Liver (tissue), 9 donors: Measurements from ENCODE around the gene HEMGN. TPM values are rescaled to one million over a fixed set of nuclear protein-coding genes. Genes with fewer than 3 reads are reported as not detected.

Experiments used
- DNase-seq: peaks from one replicate; pipeline ENCODE4 v3.0.0-alpha.2; 2017; ENCODE audit warnings: low spot score
- H3K27ac ChIP-seq, 2 donors: one replicate each; pipeline ENCODE4 v1.7.0; 2013; ENCODE audit warnings: inconsistent platforms in 2 of 2, low read length in 2 of 2, control low read depth in 1 of 2, low read depth in 1 of 2, mild to moderate bottlenecking in 1 of 2
- H3K27me3 ChIP-seq, 4 donors: one replicate each; pipeline versions ENCODE4 v1.6.1 to v1.7.0; 2013; ENCODE audit warnings: low read length in 3 of 4, inconsistent platforms in 1 of 4, mild to moderate bottlenecking in 1 of 4, moderate library complexity in 1 of 4; ENCODE audit not compliant: control insufficient read depth in 4 of 4, insufficient read depth in 4 of 4
- H3K36me3 ChIP-seq, 4 donors: one replicate each; pipeline versions ENCODE4 v1.6.1 to v1.7.0; 2013; ENCODE audit warnings: low read length in 3 of 4, mild to moderate bottlenecking in 3 of 4, low read depth in 1 of 4, moderate library complexity in 1 of 4; ENCODE audit not compliant: control insufficient read depth in 4 of 4, insufficient read depth in 3 of 4
- H3K4me1 ChIP-seq, 4 donors: one replicate each; pipeline versions ENCODE4 v1.6.1 to v1.7.0; 2013; ENCODE audit warnings: low read length in 3 of 4, mild to moderate bottlenecking in 3 of 4, moderate library complexity in 1 of 4; ENCODE audit not compliant: control insufficient read depth in 4 of 4, insufficient read depth in 4 of 4
- H3K4me3 ChIP-seq, 3 donors: one replicate each; pipeline versions ENCODE4 v1.6.1 to v1.7.0; 2013; ENCODE audit warnings: low read length in 3 of 3, control low read depth in 1 of 3, low read depth in 1 of 3, mild to moderate bottlenecking in 1 of 3
- H3K9ac ChIP-seq, 2 donors: one replicate each; pipeline ENCODE4 v1.7.0; 2013; ENCODE audit warnings: low read length in 2 of 2, mild to moderate bottlenecking in 2 of 2, moderate library complexity in 2 of 2, control low read depth in 1 of 2, low read depth in 1 of 2
- H3K9me3 ChIP-seq, 4 donors: one replicate each; pipeline versions ENCODE4 v1.6.1 to v1.7.0; 2013; ENCODE audit warnings: low read length in 3 of 4; ENCODE audit not compliant: control insufficient read depth in 4 of 4
- EGR1 ChIP-seq, 2 donors: IDR thresholded peaks; 2 replicates each; pipeline ENCODE4 v1.6.1; 2016 to 2018; ENCODE audit warnings: antibody characterized with exemption in 2 of 2, low read depth in 2 of 2
- FOXA1 ChIP-seq: IDR thresholded peaks from 2 replicates; pipeline ENCODE4 v1.6.1; 2016; ENCODE audit warnings: antibody characterized with exemption
- FOXA2 ChIP-seq: IDR thresholded peaks from 2 replicates; pipeline ENCODE4 v1.6.1; 2016; ENCODE audit warnings: antibody characterized with exemption
- GABPA ChIP-seq, 2 donors: IDR thresholded peaks in 1 of 2; conservative IDR thresholded peaks in 1 of 2; 2 replicates each; pipeline ENCODE4 v1.6.1; 2016; ENCODE audit warnings: antibody characterized with exemption in 2 of 2, mild to moderate bottlenecking in 1 of 2, moderate library complexity in 1 of 2
- HNF4A ChIP-seq, 2 donors: conservative IDR thresholded peaks; 2 replicates each; pipeline ENCODE4 v1.6.1; 2016; ENCODE audit warnings: antibody characterized with exemption in 2 of 2, mild to moderate bottlenecking in 2 of 2
- HNF4G ChIP-seq: IDR thresholded peaks from 2 replicates; pipeline ENCODE4 v1.6.1; 2016; ENCODE audit warnings: antibody characterized with exemption
- JUND ChIP-seq, 2 donors: IDR thresholded peaks; 2 replicates each; pipeline ENCODE4 v1.6.1; 2016; ENCODE audit warnings: antibody characterized with exemption in 2 of 2
- NR2F2 ChIP-seq: IDR thresholded peaks from 2 replicates; pipeline ENCODE4 v1.6.1; 2016; ENCODE audit warnings: antibody characterized with exemption
- RAD21 ChIP-seq, 2 donors: IDR thresholded peaks; 2 replicates each; pipeline ENCODE4 v1.6.1; 2016; ENCODE audit warnings: antibody characterized with exemption in 2 of 2, mild to moderate bottlenecking in 2 of 2
- RXRA ChIP-seq, 2 donors: IDR thresholded peaks; 2 replicates each; pipeline ENCODE4 v1.6.1; 2017 to 2018; ENCODE audit warnings: antibody characterized with exemption in 2 of 2, mild to moderate bottlenecking in 1 of 2
- SP1 ChIP-seq: IDR thresholded peaks from 2 replicates; pipeline ENCODE4 v1.6.1; 2018; ENCODE audit warnings: antibody characterized with exemption, mild to moderate bottlenecking
- TAF1 ChIP-seq: conservative IDR thresholded peaks from 2 replicates; pipeline ENCODE4 v1.6.1; 2016; ENCODE audit warnings: antibody characterized with exemption, mild to moderate bottlenecking
- YY1 ChIP-seq: IDR thresholded peaks from 2 replicates; pipeline ENCODE4 v1.6.1; 2016; ENCODE audit warnings: antibody characterized with exemption, mild to moderate bottlenecking
- polyA plus RNA-seq, 2 donors: library from polyadenylated mRNA; stranded (reverse) in 1 of 2; unstranded in 1 of 2; fragments of 200-250 nt in 1 of 2; fragments of >200 nt in 1 of 2; fragmentation: Nextera tagmentation in 1 of 2; extraction: Ambion mirVana in 1 of 2; gene quantifications; one replicate each; pipeline versions ENCODE4 v1.2.1 to v1.2.3, GENCODE V29; 2013 to 2015
- total RNA-seq, 2 donors: library from RNA; depleted of rRNA; stranded (reverse); fragments of >200 nt; gene quantifications; one replicate each; pipeline ENCODE4 v1.2.3, GENCODE V29; 2014
- TF ChIP-seq, protein P1 (sequence below): IDR thresholded peaks from 2 replicates; pipeline ENCODE4 v1.6.1; 2016; ENCODE audit warnings: antibody characterized with exemption
- TF ChIP-seq, protein P2 (sequence below): IDR thresholded peaks from 2 replicates; pipeline ENCODE4 v1.6.1; 2016; ENCODE audit warnings: antibody characterized with exemption
- TF ChIP-seq, protein P3 (sequence below): IDR thresholded peaks from 2 replicates; pipeline ENCODE4 v1.6.1; 2016; ENCODE audit warnings: antibody characterized with exemption, mild to moderate bottlenecking
- TF ChIP-seq, protein P4 (sequence below): fragments of 150-350 bp; IDR thresholded peaks from 2 replicates; pipeline ENCODE4 v1.5.1; 2017; ENCODE audit warnings: improper control_type of control experiment, low read depth, low read length; ENCODE audit not compliant: missing input control
- TF ChIP-seq, protein P5 (sequence below): IDR thresholded peaks from 2 replicates; pipeline ENCODE4 v1.6.1; 2016; ENCODE audit warnings: antibody characterized with exemption
- donor health status: healthy.
- donor health status: healthy.
- donor health status: healthy.
- donor health status: healthy.
- donor health status: healthy.

Gene HEMGN
- total and polyA plus RNA-seq, 4 donors, result 0.06 to 218 (median 0.08) TPM; not detected in 1

DNA sequence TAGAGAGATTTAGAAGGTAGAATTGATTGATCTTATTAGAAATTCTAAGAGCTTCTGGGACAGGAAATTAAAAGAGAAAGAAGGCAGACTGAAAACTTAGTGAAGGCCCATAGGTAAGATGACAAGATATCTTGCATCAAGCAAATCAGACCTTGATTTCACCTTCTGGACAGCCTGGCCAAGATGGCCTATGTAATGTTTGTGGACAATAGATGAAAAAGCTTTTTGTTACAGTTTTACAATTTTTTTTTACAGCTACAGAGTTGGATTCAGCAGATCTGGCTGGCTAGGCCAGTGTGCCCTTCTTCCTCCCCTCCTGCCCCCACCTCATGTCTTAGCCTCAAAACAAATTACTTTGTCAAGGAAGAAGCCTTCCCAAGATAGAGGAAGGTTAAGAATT, 21.6 kb upstream of the HEMGN start:
- Histone ChIP-seq H3K36me3 (no peaks in the 10 kb centered on the region), H3K9ac (no peak overlapping the region), H3K27ac (no peak overlapping the region), H3K4me1 (no peaks in the 10 kb centered on the region), H3K9me3 (no peaks in the 10 kb centered on the region), H3K27me3 (no peaks in the 10 kb centered on the region), H3K4me3 (no peak overlapping the region)
- peak; percentile 23 for DNase-seq
- TF ChIP-seq, protein P1, sequence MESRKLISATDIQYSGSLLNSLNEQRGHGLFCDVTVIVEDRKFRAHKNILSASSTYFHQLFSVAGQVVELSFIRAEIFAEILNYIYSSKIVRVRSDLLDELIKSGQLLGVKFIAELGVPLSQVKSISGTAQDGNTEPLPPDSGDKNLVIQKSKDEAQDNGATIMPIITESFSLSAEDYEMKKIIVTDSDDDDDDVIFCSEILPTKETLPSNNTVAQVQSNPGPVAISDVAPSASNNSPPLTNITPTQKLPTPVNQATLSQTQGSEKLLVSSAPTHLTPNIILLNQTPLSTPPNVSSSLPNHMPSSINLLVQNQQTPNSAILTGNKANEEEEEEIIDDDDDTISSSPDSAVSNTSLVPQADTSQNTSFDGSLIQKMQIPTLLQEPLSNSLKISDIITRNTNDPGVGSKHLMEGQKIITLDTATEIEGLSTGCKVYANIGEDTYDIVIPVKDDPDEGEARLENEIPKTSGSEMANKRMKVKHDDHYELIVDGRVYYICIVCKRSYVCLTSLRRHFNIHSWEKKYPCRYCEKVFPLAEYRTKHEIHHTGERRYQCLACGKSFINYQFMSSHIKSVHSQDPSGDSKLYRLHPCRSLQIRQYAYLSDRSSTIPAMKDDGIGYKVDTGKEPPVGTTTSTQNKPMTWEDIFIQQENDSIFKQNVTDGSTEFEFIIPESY, result no peak
- TF ChIP-seq, protein P2, sequence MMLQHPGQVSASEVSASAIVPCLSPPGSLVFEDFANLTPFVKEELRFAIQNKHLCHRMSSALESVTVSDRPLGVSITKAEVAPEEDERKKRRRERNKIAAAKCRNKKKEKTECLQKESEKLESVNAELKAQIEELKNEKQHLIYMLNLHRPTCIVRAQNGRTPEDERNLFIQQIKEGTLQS, result no peak
- TF ChIP-seq, protein P3, sequence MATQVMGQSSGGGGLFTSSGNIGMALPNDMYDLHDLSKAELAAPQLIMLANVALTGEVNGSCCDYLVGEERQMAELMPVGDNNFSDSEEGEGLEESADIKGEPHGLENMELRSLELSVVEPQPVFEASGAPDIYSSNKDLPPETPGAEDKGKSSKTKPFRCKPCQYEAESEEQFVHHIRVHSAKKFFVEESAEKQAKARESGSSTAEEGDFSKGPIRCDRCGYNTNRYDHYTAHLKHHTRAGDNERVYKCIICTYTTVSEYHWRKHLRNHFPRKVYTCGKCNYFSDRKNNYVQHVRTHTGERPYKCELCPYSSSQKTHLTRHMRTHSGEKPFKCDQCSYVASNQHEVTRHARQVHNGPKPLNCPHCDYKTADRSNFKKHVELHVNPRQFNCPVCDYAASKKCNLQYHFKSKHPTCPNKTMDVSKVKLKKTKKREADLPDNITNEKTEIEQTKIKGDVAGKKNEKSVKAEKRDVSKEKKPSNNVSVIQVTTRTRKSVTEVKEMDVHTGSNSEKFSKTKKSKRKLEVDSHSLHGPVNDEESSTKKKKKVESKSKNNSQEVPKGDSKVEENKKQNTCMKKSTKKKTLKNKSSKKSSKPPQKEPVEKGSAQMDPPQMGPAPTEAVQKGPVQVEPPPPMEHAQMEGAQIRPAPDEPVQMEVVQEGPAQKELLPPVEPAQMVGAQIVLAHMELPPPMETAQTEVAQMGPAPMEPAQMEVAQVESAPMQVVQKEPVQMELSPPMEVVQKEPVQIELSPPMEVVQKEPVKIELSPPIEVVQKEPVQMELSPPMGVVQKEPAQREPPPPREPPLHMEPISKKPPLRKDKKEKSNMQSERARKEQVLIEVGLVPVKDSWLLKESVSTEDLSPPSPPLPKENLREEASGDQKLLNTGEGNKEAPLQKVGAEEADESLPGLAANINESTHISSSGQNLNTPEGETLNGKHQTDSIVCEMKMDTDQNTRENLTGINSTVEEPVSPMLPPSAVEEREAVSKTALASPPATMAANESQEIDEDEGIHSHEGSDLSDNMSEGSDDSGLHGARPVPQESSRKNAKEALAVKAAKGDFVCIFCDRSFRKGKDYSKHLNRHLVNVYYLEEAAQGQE, result no peak
- no peak for TF ChIP-seq SP1
- TF ChIP-seq HNF4G, result no peak
- TF ChIP-seq, protein P4, sequence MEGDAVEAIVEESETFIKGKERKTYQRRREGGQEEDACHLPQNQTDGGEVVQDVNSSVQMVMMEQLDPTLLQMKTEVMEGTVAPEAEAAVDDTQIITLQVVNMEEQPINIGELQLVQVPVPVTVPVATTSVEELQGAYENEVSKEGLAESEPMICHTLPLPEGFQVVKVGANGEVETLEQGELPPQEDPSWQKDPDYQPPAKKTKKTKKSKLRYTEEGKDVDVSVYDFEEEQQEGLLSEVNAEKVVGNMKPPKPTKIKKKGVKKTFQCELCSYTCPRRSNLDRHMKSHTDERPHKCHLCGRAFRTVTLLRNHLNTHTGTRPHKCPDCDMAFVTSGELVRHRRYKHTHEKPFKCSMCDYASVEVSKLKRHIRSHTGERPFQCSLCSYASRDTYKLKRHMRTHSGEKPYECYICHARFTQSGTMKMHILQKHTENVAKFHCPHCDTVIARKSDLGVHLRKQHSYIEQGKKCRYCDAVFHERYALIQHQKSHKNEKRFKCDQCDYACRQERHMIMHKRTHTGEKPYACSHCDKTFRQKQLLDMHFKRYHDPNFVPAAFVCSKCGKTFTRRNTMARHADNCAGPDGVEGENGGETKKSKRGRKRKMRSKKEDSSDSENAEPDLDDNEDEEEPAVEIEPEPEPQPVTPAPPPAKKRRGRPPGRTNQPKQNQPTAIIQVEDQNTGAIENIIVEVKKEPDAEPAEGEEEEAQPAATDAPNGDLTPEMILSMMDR, result no peak
- TF ChIP-seq JUND (IDR thresholded peaks at IDR 0.05), result no peak
- TF ChIP-seq, protein P5, sequence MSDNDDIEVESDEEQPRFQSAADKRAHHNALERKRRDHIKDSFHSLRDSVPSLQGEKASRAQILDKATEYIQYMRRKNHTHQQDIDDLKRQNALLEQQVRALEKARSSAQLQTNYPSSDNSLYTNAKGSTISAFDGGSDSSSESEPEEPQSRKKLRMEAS, result no peak
- TF ChIP-seq RXRA (IDR thresholded peaks at IDR 0.05), result no peak
- no peak for TF ChIP-seq TAF1
- TF ChIP-seq FOXA1, result no peak
- TF ChIP-seq FOXA2, result no peak
- TF ChIP-seq NR2F2, result no peak
- no peak for TF ChIP-seq YY1
- TF ChIP-seq GABPA (IDR thresholded peaks at IDR 0.05 in 1 of 2, conservative IDR thresholded peaks at IDR 0.05 in 1 of 2), result no peak
- TF ChIP-seq EGR1 (IDR thresholded peaks at IDR 0.05; ENCODE audit: low read depth in 2 of 2), result no peak
- TF ChIP-seq HNF4A (conservative IDR thresholded peaks at IDR 0.05), result no peak
- TF ChIP-seq RAD21 (IDR thresholded peaks at IDR 0.05), result no peak
